Activated naive CD4-positive, alpha-beta T cell treated with anti-CD3 and anti-CD28 coated beads, Interleukin-2, amount 10 ng/mL, durations not matched to agents 7 days and 5 days (primary cell): ENCODE data around the gene GCLC.

Experiments
- CTCF ChIA-PET: fragments of 350-600 bp; sonication (Branson Sonifier 250); formaldehyde crosslinking; loops from one replicate; lab custom pipeline; 2021; ENCODE audit warnings: antibody characterized with exemption; lab: Charles Lee
- DNase-seq: peaks from one replicate; pipeline ENCODE4 v3.0.0-alpha.2; 2020
- H3K27ac Mint-ChIP-seq: one replicate; pipeline ENCODE4 v1.8.0; 2021; ENCODE audit warnings: mild to moderate bottlenecking, moderate library complexity, mixed read lengths
- H3K27me3 Mint-ChIP-seq: one replicate; pipeline ENCODE4 v1.8.0; 2021; ENCODE audit warnings: mild to moderate bottlenecking, mixed read lengths
- H3K36me3 Mint-ChIP-seq: one replicate; pipeline ENCODE4 v1.8.0; 2021; ENCODE audit warnings: mixed read lengths
- H3K4me1 Mint-ChIP-seq: one replicate; pipeline ENCODE4 v1.8.0; 2021; ENCODE audit warnings: mixed read lengths
- H3K4me3 Mint-ChIP-seq: one replicate; pipeline ENCODE4 v1.8.0; 2021; ENCODE audit warnings: mild to moderate bottlenecking, moderate library complexity, mixed read lengths
- H3K9me3 Mint-ChIP-seq: one replicate; pipeline ENCODE4 v1.8.0; 2021; ENCODE audit warnings: mixed read lengths

GCLC gene

GRCh38 chr6:53527249-53527765 lies 17.6 kb downstream of the GCLC start:
- H3K27ac Mint-ChIP-seq, result no peak overlapping the region
- peaks cover 11% of the 10 kb centered on the region for H3K4me1 Mint-ChIP-seq
- CTCF ChIA-PET, result no interaction called here
- no peaks in the 10 kb centered on the region for H3K27me3 Mint-ChIP-seq
- no peaks in the 10 kb centered on the region for H3K9me3 Mint-ChIP-seq
- no peaks in the 10 kb centered on the region for H3K36me3 Mint-ChIP-seq
- DNase-seq, result no peak
- H3K4me3 Mint-ChIP-seq, result no peak overlapping the region

- Mint-ChIP-seq H3K36me3 (no peaks in the 10 kb centered on the region), H3K27ac (no peak overlapping the region), H3K4me1 (no peaks in the 10 kb centered on the region), H3K27me3 (no peaks in the 10 kb centered on the region), H3K9me3 (no peaks in the 10 kb centered on the region), H3K4me3 (no peak overlapping the region)
- CTCF ChIA-PET, result interaction anchor here (1.4 to 2.1 kb wide), 2 partner anchors 194 to 200 kb away, joined by 3 to 6 read pairs; no protein-coding TSS in a partner anchor
- no peak for DNase-seq
Observed at GRCh38 chr6:53526000-53526399, 18.9 kb downstream of the GCLC start.

- no peak overlapping the region for H3K27ac Mint-ChIP-seq
- no peaks in the 10 kb centered on the region for H3K27me3 Mint-ChIP-seq
- H3K36me3 Mint-ChIP-seq, result peaks cover 2% of the 10 kb centered on the region
- no peaks in the 10 kb centered on the region for H3K4me1 Mint-ChIP-seq
- CTCF ChIA-PET, result interaction anchor here (1.4 to 1.5 kb wide), 2 partner anchors 31 to 196 kb away, joined by 3 to 6 read pairs; no protein-coding TSS in a partner anchor
- no peak for DNase-seq
- no peak overlapping the region for H3K4me3 Mint-ChIP-seq
- H3K9me3 Mint-ChIP-seq, result no peaks in the 10 kb centered on the region
Observed at GRCh38 chr6:53524455-53524815, 20.5 kb downstream of the GCLC start.

- H3K27ac Mint-ChIP-seq, result no peak overlapping the region
- peaks cover 2% of the 10 kb centered on the region for H3K36me3 Mint-ChIP-seq
- no peaks in the 10 kb centered on the region for H3K9me3 Mint-ChIP-seq
- no peaks in the 10 kb centered on the region for H3K4me1 Mint-ChIP-seq
- H3K27me3 Mint-ChIP-seq, result no peaks in the 10 kb centered on the region
- no peak overlapping the region for H3K4me3 Mint-ChIP-seq
- DNase-seq, result no peak
- CTCF ChIA-PET, result interaction anchor here (1.5 kb wide), 1 partner anchor 30 kb away, joined by 6 read pairs; no protein-coding TSS in a partner anchor
Observed at GRCh38 chr6:53523511-53524454, 21.1 kb downstream of the GCLC start.

GRCh38 chr6:53520320-53520928 lies 24.5 kb downstream of the GCLC start:
- H3K27me3 Mint-ChIP-seq, result no peaks in the 10 kb centered on the region
- CTCF ChIA-PET, result no interaction called here
- H3K4me1 Mint-ChIP-seq, result no peaks in the 10 kb centered on the region
- H3K27ac Mint-ChIP-seq, result no peak overlapping the region
- DNase-seq, result no peak
- no peaks in the 10 kb centered on the region for H3K9me3 Mint-ChIP-seq
- peaks cover 4% of the 10 kb centered on the region for H3K36me3 Mint-ChIP-seq
- H3K4me3 Mint-ChIP-seq, result no peak overlapping the region

GRCh38 chr6:53518862-53519261 lies 26.0 kb downstream of the GCLC start:
- CTCF ChIA-PET, result interaction anchor here (1.2 kb wide), 1 partner anchor 26 kb away, joined by 4 read pairs; no protein-coding TSS in a partner anchor
- H3K4me3 Mint-ChIP-seq, result no peak overlapping the region
- H3K27ac Mint-ChIP-seq, result no peak overlapping the region
- no peaks in the 10 kb centered on the region for H3K27me3 Mint-ChIP-seq
- no peaks in the 10 kb centered on the region for H3K4me1 Mint-ChIP-seq
- no peak for DNase-seq
- H3K36me3 Mint-ChIP-seq, result peaks cover 5% of the 10 kb centered on the region
- no peaks in the 10 kb centered on the region for H3K9me3 Mint-ChIP-seq

- H3K27ac Mint-ChIP-seq, result no peak overlapping the region
- no peak overlapping the region for H3K4me3 Mint-ChIP-seq
- CTCF ChIA-PET, result interaction anchor here (1.0 kb wide), 2 partner anchors 24 to 202 kb away, joined by 3 to 4 read pairs; no protein-coding TSS in a partner anchor
- H3K36me3 Mint-ChIP-seq, result peaks cover 5% of the 10 kb centered on the region
- H3K4me1 Mint-ChIP-seq, result no peaks in the 10 kb centered on the region
- H3K27me3 Mint-ChIP-seq, result no peaks in the 10 kb centered on the region
- DNase-seq, result no peak
- H3K9me3 Mint-ChIP-seq, result no peaks in the 10 kb centered on the region
Observed at GRCh38 chr6:53517021-53517420, 27.9 kb downstream of the GCLC start.

- Mint-ChIP-seq H3K36me3 (peaks cover 11% of the 10 kb centered on the region), H3K4me3 (no peak overlapping the region), H3K9me3 (no peaks in the 10 kb centered on the region), H3K27ac (no peak overlapping the region), H3K4me1 (no peaks in the 10 kb centered on the region), H3K27me3 (no peaks in the 10 kb centered on the region)
- no peak for DNase-seq
- CTCF ChIA-PET, result no interaction called here
Observed at GRCh38 chr6:53514677-53515076, 30.2 kb downstream of the GCLC start.

- DNase-seq, result no peak
- H3K4me1 Mint-ChIP-seq, result no peaks in the 10 kb centered on the region
- no peak overlapping the region for H3K27ac Mint-ChIP-seq
- H3K9me3 Mint-ChIP-seq, result no peaks in the 10 kb centered on the region
- H3K4me3 Mint-ChIP-seq, result no peak overlapping the region
- CTCF ChIA-PET, result interaction anchor here (1.0 kb wide), 1 partner anchor 20 kb away, joined by 6 read pairs; no protein-coding TSS in a partner anchor
- H3K36me3 Mint-ChIP-seq, result peaks cover 11% of the 10 kb centered on the region
- no peaks in the 10 kb centered on the region for H3K27me3 Mint-ChIP-seq
Observed at GRCh38 chr6:53513519-53513966, 31.4 kb downstream of the GCLC start.

- Mint-ChIP-seq H3K36me3 (peaks cover 11% of the 10 kb centered on the region), H3K27ac (no peak overlapping the region), H3K9me3 (no peaks in the 10 kb centered on the region), H3K4me3 (no peak overlapping the region), H3K27me3 (no peaks in the 10 kb centered on the region), H3K4me1 (no peaks in the 10 kb centered on the region)
- CTCF ChIA-PET, result interaction anchor here (1.0 kb wide), 1 partner anchor 20 kb away, joined by 6 read pairs; no protein-coding TSS in a partner anchor
- no peak for DNase-seq
Observed at GRCh38 chr6:53513056-53513455, 31.8 kb downstream of the GCLC start.

GRCh38 chr6:53512626-53513025 lies 32.3 kb downstream of the GCLC start:
- no peaks in the 10 kb centered on the region for H3K9me3 Mint-ChIP-seq
- no peaks in the 10 kb centered on the region for H3K4me1 Mint-ChIP-seq
- CTCF ChIA-PET, result no interaction called here
- no peak overlapping the region for H3K27ac Mint-ChIP-seq
- H3K4me3 Mint-ChIP-seq, result no peak overlapping the region
- H3K36me3 Mint-ChIP-seq, result peaks cover 11% of the 10 kb centered on the region
- no peak for DNase-seq
- no peaks in the 10 kb centered on the region for H3K27me3 Mint-ChIP-seq

GRCh38 chr6:53510746-53511145 lies 34.2 kb downstream of the GCLC start:
- Mint-ChIP-seq H3K36me3 (peaks cover 16% of the 10 kb centered on the region), H3K4me1 (no peaks in the 10 kb centered on the region), H3K27ac (no peak overlapping the region), H3K27me3 (no peaks in the 10 kb centered on the region), H3K9me3 (no peaks in the 10 kb centered on the region), H3K4me3 (no peak overlapping the region)
- CTCF ChIA-PET, result interaction anchor here (0.7 to 1.3 kb wide), 4 partner anchors 18 to 217 kb away, joined by 3 to 4 read pairs (median 4); no protein-coding TSS in a partner anchor
- DNase-seq, result no peak

- H3K36me3 Mint-ChIP-seq, result peaks cover 22% of the 10 kb centered on the region
- H3K27ac Mint-ChIP-seq, result no peak overlapping the region
- H3K4me3 Mint-ChIP-seq, result no peak overlapping the region
- H3K9me3 Mint-ChIP-seq, result no peaks in the 10 kb centered on the region
- no peaks in the 10 kb centered on the region for H3K27me3 Mint-ChIP-seq
- CTCF ChIA-PET, result interaction anchor here (2.2 kb wide), 1 partner anchor 222 kb away, joined by 8 read pairs; no protein-coding TSS in a partner anchor
- DNase-seq, result no peak
- no peaks in the 10 kb centered on the region for H3K4me1 Mint-ChIP-seq
Observed at GRCh38 chr6:53506872-53507271, 38.0 kb downstream of the GCLC start.

- DNase-seq, result no peak
- no peak overlapping the region for H3K27ac Mint-ChIP-seq
- no peak overlapping the region for H3K4me3 Mint-ChIP-seq
- H3K4me1 Mint-ChIP-seq, result no peaks in the 10 kb centered on the region
- CTCF ChIA-PET, result interaction anchor here (1.0 kb wide), 1 partner anchor 146 kb away, joined by 3 read pairs; no protein-coding TSS in a partner anchor
- no peaks in the 10 kb centered on the region for H3K27me3 Mint-ChIP-seq
- no peaks in the 10 kb centered on the region for H3K9me3 Mint-ChIP-seq
- peaks cover 14% of the 10 kb centered on the region for H3K36me3 Mint-ChIP-seq
Observed at GRCh38 chr6:53504512-53504911, 40.4 kb downstream of the GCLC start.
